HG03378 (cell line): ENCODE results near the gene RALY.
"Not testable (repeated sequence)": the region's sequence is repeated elsewhere in the genome, so short reads cannot be mapped to it uniquely, and the experiment has no call there.

Experiments used
- ATAC-seq: cut with Tn5 transposase; IDR thresholded peaks from one replicate; pipeline ENCODE4 v1.9.1; 2021; ENCODE audit warnings: mild to moderate bottlenecking, moderate library complexity; ENCODE audit not compliant: unreplicated experiment

RALY gene

DNA sequence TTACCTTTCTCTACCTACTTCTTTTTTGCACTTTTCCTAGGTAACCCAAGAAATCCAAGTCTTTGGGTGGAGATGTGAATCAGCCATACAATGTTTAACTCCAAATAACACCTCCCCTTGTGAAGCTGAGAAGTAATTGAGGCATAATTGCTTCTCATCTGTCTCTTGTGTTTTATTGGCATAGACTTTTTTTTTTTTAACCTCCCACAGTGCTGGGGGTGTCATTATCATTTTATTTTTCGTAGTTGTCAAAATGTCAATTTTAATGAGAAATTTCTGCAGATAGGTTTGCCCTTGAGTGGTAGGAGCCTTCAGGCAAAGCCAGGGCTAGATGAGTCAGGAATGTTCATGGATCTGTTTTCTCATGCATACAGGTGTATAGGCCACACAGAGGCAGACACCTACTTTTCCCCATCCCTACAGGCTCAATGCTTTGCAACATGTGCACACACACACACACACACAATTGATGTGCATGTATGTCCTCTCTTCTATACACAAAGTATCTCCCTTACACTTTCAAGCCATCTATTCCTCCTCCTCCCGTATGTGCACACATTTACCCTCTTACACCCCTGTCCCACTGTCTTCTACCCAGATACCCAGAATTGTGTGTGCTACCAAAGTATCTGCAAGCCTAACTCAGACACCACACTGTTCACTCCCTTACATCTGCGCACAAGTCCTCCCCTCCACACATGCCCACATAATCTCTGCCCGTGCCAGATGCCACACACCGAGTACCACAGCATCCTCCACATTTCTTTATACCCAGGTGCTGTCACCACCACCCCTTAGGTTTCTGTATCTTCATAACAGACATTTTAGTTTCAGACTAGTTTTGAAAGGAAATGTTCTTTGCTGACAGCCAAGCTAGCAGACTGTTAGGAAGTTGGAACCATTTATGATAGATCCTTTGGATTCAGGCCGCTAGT is 22.0 kb downstream of the RALY start:
- no peak for ATAC-seq

- ATAC-seq, result no peak
Observed at GRCh38 chr20:34016736-34017135, 23.0 kb downstream of the RALY start.

DNA sequence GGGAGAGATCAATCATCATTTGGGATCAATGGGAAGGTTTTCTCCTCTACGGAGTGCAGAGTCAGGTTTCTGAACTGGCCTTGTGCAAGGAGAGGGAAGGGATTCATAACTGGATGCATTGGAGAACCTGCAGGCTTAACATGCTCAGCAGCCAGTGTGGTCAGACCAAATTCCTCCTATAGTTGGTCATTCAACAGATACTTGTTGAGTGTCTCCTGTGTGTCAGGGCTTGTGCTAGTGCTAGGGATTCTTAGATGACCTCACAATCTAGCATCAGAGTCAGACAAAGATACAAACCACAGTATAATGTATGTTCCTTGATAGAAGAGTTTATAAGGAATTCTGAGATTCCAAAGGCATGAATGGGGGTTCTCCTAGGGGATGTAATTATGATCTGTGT is 23.9 kb downstream of the RALY start:
- ATAC-seq, result no peak

- no peak for ATAC-seq
Observed at GRCh38 chr20:34018166-34018565, 24.5 kb downstream of the RALY start.

DNA sequence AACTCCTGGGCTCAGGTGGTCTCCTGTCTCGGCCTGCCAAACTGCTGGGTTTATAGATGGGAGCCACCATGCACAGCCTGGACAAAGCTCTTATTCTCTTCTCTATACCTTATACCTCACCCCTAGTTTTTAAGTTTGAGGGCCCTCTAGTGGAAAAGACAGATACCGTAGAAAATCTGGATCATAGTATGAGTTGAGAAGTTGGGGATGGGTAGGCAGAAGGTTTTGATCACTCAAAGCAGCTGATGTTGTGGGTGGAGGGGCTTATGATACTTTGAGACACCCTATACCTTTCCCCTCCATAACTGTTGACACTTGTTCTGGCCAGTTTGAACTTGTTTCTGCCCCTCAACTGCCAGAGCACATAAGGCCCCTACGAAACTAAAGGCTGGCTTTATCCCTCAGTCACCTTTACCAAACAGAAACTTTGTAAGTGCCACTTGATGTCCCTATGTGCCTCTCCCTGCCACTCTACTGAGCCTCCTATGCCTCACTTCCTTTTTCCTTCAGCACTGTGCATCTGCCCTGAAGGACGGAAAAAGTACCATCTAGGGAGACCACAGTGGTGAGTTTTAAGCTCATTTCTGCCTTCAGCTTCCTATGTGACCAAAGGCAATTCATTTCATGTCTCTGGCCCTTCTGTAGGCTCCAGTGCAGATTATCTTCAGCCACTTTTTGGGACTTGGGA is 28.6 kb downstream of the RALY start:
- ATAC-seq, result no peak

GRCh38 chr20:34022839-34023234 is 29.1 kb downstream of the RALY start:
- no peak for ATAC-seq

DNA sequence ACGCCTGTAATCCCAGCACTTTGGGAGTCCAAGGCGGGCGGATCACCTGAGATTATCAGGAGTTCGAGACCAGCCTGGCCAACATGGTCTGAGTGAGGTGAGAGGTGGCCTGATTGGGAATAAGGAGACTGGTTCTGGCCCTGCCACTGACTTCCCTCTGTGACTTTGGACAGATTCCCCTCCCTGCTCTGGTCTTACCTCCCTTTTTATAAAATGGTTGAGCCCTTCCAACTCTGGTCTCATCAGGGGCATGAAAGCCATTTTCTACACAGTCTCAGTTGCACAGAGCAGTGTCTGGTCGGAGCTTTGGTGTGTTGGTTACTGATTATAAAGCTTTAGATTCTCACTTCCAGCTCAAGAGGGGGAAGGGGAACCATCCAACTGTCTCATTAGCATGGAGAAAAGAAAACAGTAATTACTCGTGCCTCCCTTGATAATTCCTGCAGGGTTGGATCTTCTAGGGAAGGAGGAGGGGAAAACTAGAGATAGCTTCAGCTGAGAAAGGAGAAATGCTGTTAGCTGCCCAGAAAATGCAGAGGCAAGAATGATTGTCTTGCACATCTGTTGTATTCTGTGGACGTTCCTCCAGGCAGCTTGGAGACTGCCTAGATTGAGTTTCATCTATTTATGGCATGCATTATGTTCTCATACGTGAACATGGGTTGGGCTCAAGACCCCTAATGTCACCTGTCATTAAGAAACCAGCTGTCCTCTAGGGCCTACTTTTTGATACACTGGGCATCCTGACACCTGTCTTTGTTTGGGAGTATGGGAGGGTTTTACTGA is 30.4 kb downstream of the RALY start:
- ATAC-seq, result no peak

GRCh38 chr20:34024723-34025351 is 31.1 kb downstream of the RALY start:
- ATAC-seq, result no peak

DNA sequence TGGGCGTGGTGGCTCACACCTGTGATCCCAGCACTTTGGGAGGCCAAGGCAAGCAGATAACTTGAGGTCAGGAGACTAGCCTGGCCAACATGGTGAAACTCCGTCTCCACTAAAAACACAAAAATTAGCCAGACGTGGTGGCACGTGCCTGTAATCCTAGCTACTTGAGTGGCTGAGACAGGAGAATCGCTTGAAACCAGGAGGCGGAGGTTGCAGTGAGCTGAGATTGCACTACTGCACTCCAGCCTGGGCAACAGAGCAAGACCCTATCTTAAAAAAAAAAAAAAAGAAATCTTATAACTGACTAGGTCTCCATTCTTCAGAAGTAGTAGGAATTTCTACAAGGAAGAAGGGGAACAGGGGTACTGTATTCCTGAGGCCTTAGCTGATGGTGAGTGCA is 34.3 kb downstream of the RALY start:
- ATAC-seq, result not testable (repeated sequence)

GRCh38 chr20:34029415-34029814 is 35.7 kb downstream of the RALY start:
- no peak for ATAC-seq

GRCh38 chr20:34030456-34030855 is 36.7 kb downstream of the RALY start:
- ATAC-seq, result no peak

DNA sequence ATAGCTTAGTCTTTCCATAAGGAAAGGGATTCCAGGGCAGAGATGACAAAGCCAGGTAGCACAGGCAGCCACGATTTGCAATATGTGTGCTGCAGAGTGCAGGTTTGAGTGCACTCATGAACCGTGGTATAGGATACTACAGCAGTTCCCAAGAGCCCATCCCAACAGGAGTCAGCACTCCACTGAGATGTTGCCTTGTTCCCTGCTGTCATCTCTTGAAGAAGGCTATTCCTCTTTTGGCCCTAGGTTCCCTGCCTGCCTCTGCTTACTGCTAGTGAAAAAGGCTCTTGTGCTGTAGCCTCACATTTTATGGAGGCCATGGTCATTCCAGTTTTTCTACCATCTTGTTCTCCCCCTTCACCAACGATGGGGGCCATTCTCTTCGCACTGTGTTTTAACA is 40.2 kb downstream of the RALY start:
- ATAC-seq, result no peak

- no peak for ATAC-seq
Observed at GRCh38 chr20:34037121-34037520, 43.4 kb downstream of the RALY start.

GRCh38 chr20:34037767-34038166 is 44.1 kb downstream of the RALY start:
- ATAC-seq, result no peak

- ATAC-seq, result no peak
Observed at GRCh38 chr20:34040300-34040995, 46.7 kb downstream of the RALY start.

DNA sequence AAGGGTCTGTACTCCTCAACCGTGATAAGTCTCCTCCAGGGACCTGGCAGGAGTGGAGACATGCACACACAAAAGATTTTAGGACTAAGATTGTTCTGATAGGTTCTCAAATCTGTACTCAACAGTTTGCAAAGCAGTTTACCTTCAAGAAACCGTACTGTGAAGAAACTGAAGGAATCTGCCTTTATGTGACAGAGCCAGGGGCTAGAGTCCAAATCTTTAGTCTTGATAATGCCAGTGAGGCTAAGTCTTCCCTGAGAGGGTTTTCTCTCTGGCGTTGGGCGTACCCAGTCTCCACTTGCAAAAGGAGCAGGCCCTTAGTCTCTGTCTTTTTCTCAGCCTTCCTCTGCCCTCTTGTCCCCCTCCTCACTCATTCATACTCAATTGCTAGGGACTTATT is 47.5 kb downstream of the RALY start:
- no peak for ATAC-seq

- ATAC-seq, result no peak
Observed at GRCh38 chr20:34042262-34042661, 48.6 kb downstream of the RALY start.

- ATAC-seq, result no peak
Observed at GRCh38 chr20:34043025-34043424, 49.3 kb downstream of the RALY start.

DNA sequence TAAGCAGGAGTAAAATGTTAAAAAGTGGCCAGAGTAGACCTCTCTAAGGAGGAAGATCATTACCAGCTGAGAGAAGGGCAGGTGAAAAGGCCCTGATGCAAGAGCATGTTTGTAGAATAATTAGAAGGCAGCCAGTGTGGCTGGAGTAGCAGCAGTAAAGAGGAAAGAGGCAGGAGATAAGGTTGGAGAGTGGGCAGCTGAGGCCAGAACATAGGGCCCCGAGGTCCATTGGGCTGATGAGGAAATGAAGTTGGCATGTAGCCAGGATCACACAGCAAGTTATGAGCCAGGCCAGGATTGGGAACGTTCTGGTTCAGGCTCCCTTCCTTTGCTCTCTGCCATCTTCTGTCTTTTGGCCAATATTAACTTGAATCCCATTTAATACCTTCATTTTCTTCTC is 51.6 kb downstream of the RALY start:
- ATAC-seq, result no peak

DNA sequence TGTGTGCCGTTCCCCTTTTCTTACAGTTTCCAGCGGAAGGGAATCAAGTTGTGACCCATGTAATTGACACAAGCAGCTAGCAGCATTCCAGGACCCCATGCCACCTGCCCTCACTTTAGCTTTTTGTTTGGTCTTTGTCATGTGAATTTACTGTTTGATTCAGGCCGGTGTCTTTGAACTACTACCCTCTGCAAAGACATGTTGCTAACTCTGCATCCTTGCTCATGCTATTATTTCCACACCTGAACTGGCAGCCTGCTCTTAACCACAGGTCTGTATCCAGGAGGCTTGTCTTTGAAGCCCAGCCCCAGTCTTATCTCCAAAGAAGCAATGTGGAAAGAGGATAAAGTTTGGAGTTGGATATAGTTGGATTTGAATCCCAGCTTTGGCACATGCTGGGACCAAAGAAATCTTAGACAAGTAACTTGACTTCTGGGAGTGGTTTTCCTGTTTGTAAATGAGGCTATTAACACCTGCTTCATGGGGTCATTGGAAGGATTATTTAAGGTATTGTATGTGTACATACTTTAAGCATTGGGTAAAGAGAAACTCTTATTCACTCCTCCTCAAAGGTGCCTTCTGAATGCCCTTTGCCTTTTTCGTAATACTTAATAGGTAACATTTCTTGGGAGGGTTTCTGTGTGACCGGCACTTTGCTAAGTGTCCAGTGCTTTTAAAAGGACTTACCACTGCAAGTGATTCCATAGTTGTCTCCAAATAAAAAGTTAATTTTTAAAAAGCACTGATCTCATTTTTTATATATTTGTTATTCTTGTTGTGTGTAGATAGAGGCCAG is 52.4 kb downstream of the RALY start:
- ATAC-seq, result no peak
